ENCODE results near the gene FAM131A.

FAM131A gene

DNA sequence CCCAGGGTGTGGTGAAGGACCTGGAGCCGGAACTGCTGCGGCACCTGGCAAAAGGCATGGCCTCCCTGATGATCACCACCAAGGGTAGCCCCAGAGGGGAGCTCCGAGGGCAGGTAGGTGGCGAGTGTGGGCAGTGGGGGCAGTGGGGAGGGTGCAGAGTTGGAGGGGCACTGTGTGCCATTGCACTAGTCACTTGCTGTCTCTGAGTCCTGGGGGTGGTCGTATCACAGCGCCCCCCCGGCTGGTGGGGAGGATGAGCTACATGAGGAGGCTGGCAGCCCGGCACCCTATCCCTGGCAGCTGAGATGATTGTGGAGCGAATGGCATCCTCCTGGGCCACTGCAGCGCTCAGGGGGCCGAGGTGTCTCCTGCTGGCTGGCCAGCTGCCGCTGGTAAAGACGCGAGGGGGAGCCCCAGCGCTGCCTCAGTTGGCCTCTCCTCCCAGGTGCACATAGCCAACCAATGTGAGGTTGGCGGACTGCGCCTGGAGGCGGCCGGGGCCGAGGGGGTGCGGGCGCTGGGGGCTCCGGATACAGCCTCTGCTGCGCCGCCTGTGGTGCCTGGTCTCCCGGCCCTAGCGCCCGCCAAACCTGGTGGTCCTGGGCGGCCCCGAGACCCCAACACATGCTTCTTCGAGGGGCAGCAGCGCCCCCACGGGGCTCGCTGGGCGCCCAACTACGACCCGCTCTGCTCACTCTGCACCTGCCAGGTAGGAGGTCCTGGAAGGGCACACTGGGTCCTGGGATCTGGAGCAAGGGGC is 48.8 kb downstream of the FAM131A start:
- no peak overlapping the region for H3K4me3 ChIP-seq (ENCODE audit: control insufficient read depth, low read depth, low read length)
- TF ChIP-seq, protein P1, sequence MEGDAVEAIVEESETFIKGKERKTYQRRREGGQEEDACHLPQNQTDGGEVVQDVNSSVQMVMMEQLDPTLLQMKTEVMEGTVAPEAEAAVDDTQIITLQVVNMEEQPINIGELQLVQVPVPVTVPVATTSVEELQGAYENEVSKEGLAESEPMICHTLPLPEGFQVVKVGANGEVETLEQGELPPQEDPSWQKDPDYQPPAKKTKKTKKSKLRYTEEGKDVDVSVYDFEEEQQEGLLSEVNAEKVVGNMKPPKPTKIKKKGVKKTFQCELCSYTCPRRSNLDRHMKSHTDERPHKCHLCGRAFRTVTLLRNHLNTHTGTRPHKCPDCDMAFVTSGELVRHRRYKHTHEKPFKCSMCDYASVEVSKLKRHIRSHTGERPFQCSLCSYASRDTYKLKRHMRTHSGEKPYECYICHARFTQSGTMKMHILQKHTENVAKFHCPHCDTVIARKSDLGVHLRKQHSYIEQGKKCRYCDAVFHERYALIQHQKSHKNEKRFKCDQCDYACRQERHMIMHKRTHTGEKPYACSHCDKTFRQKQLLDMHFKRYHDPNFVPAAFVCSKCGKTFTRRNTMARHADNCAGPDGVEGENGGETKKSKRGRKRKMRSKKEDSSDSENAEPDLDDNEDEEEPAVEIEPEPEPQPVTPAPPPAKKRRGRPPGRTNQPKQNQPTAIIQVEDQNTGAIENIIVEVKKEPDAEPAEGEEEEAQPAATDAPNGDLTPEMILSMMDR (conservative IDR thresholded peaks at IDR 0.05; ENCODE audit: control insufficient read depth, insufficient read depth, low read depth, low read length), result no peak
- DNase-seq (ENCODE audit: low read depth), result no peak

DNA sequence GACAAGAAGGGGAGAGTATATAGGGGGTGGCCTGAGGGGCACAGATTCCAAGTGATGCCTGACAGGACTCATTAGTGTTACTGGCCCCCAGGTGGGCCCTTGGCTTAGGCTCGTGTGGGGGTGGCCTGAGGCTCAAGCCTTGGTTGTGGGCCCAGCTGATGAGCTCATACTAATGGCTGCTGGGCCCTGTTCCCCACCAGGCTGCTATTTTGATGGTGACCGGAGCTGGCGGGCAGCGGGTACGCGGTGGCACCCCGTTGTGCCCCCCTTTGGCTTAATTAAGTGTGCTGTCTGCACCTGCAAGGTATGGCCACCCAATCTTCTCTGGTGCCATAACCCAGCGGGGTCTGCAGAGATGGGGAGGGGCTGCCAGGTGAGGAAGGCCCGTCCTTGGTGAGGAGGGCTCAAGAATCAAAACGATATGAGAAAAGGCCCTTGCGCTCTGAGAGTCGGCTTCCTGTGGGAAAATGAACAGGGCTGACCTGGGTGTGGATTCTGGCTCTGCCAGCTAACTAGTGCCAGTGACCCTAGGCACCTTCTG is 49.8 kb downstream of the FAM131A start:
- H3K4me3 ChIP-seq (ENCODE audit: control insufficient read depth, low read depth, low read length), result no peak overlapping the region
- no peak for DNase-seq (ENCODE audit: low read depth)
- TF ChIP-seq, protein P1 (conservative IDR thresholded peaks at IDR 0.05; ENCODE audit: control insufficient read depth, insufficient read depth, low read depth, low read length), result no peak

DNA sequence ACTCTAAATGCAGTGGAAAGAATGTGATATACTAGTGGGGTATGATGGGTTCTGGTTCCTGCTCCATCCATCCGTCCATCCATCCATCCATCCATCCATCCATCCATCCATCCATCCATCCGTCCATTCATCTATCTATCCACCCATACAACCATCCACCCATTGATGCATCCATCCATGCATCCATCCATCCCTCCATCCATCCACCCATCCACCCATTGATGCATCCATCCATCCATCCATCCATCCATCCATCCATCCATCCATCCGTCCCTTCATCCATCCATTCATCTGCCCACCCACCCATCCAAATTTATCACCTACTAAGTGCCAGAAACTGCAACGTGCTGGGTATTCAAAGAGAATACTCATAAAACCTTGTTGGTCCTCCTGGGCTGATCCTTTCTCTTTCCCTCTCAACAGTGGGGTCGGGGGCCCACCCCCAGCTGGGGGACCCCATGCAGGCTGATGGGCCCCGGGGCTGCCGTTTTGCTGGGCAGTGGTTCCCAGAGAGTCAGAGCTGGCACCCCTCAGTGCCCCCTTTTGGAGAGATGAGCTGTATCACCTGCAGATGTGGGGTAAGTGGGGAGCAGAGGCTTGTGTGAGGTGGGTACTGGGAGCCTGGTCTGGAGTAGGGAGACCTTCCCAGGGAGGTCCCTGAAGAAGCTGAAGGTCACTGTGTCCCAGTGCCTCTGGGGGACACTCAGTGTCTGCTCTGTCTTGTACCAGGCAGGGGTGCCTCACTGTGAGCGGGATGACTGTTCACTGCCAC is 51.0 kb downstream of the FAM131A start:
- no peak overlapping the region for H3K4me3 ChIP-seq (ENCODE audit: control insufficient read depth, low read depth, low read length)
- no peak for DNase-seq (ENCODE audit: low read depth)
- TF ChIP-seq, protein P1 (conservative IDR thresholded peaks at IDR 0.05; ENCODE audit: control insufficient read depth, insufficient read depth, low read depth, low read length), result no peak

DNA sequence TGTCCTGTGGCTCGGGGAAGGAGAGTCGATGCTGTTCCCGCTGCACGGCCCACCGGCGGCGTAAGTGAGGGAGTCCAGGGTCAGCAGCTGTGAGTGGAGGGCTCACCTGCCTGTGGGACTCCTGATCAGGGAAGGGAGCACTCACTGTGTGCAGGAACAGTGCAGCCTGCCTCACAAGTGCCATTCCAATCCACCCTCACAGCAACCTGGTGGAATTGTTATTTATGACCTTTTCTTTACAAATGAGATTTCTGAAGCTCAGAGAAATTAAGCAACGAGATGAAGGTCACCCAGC is 51.5 kb downstream of the FAM131A start:
- no peak for DNase-seq (ENCODE audit: low read depth)
- TF ChIP-seq, protein P1 (conservative IDR thresholded peaks at IDR 0.05; ENCODE audit: control insufficient read depth, insufficient read depth, low read depth, low read length), result no peak
- H3K4me3 ChIP-seq (ENCODE audit: control insufficient read depth, low read depth, low read length), result no peak overlapping the region

DNA sequence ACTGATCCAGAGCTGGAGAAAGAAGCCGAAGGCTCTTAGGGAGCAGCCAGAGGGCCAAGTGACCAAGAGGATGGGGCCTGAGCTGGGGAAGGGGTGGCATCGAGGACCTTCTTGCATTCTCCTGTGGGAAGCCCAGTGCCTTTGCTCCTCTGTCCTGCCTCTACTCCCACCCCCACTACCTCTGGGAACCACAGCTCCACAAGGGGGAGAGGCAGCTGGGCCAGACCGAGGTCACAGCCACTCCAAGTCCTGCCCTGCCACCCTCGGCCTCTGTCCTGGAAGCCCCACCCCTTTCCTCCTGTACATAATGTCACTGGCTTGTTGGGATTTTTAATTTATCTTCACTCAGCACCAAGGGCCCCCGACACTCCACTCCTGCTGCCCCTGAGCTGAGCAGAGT is 52.0 kb downstream of the FAM131A start:
- no peak for DNase-seq (ENCODE audit: low read depth)
- TF ChIP-seq, protein P1 (conservative IDR thresholded peaks at IDR 0.05; ENCODE audit: control insufficient read depth, insufficient read depth, low read depth, low read length), result no peak
- H3K4me3 ChIP-seq (ENCODE audit: control insufficient read depth, low read depth, low read length), result no peak overlapping the region

DNA sequence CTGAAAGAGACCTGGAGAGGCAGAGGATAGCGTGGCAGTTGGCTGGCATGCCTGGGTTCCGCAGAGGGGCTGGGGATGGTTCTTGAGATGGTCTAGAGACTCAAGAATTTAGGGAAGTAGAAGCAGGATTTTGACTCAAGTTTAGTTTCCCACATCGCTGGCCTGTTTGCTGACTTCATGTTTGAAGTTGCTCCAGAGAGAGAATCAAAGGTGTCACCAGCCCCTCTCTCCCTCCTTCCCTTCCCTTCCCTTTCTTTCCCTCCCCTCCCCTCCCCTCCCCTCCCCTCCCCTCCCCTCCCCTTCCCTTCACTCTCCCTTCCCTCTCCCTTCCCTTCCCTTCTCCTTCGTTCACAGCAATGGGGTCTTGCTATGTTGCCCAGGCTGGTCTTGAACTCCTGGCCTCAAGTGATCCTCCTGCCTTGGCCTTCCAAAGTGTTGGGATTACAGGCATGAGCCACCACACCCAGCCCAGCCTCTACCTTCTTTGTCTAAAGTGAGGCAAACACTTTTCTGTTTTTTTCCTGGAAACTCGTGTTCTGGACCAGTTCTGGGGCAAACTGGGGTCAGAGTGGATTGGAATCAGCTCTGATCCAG is 52.6 kb downstream of the FAM131A start:
- TF ChIP-seq, protein P1 (conservative IDR thresholded peaks at IDR 0.05; ENCODE audit: control insufficient read depth, insufficient read depth, low read depth, low read length), result no peak
- H3K4me3 ChIP-seq (ENCODE audit: control insufficient read depth, low read depth, low read length), result no peak overlapping the region
- no peak for DNase-seq (ENCODE audit: low read depth)
